Coronary artery (tissue), 2 donors: Measurements from ENCODE around the gene ATP6V0A4.
"Not testable (repeated sequence)": the region's sequence is repeated elsewhere in the genome, so short reads cannot be mapped to it uniquely, and the experiment has no call there.

Source experiments
- DNase-seq: peaks from one replicate; pipeline ENCODE4 v3.0.0-alpha.2; 2017; ENCODE audit warnings: low spot score
- H3K27ac ChIP-seq, 2 donors: fragments of 200-600 bp; sonication (generic); one replicate each; pipeline ENCODE4 v1.5.1; 2016 to 2019
- H3K4me3 ChIP-seq: fragments of 200-600 bp; sonication (generic); 2 replicates; pipeline ENCODE4 v1.5.1; 2016; ENCODE audit warnings: mild to moderate bottlenecking, moderate library complexity
- CTCF ChIP-seq: fragments of 200-600 bp; sonication (generic); IDR thresholded peaks from one replicate; pipeline ENCODE4 v1.5.1; 2019; ENCODE audit warnings: antibody characterized with exemption

Gene ATP6V0A4

DNA sequence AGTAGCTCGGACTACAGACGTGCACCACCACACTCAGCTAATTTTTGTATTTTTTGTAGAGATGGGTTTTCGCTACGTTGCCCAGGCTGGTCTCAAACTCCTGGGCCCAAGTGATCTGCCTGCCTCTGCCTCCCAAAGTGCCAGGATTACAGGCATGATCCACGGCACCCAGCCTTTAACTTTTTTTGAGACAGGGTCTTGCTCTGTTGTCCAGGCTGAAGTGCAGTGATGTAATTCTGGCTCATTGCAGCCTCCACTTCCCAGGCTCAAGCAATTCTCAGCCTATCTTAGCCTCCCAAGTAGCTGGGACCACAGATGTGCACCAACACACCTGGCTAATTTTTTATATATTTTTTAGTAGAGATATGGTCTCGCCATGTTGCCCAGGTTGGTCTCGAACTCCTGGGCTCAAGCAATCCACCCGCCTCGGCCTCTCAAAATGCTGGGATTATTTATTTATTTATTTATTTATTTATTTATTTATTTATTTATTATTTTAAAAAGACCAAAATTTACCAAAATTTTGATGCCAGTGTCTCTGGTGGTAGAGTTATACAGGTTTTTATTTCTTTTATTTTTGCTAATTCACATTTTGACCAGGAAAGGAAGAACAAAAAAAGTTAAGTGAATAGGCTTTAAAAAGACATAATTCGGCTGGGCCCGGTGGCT, 25.0 kb upstream of the ATP6V0A4 start:
- no peak for TF ChIP-seq CTCF
- Histone ChIP-seq H3K27ac (no peak overlapping the region), H3K4me3 (no peak overlapping the region)
- no peak for DNase-seq

GRCh38 chr7:138821912-138822311, 23.9 kb upstream of the ATP6V0A4 start:
- Histone ChIP-seq H3K27ac (no peak overlapping the region), H3K4me3 (no peak overlapping the region)
- no peak for DNase-seq
- TF ChIP-seq CTCF, result no peak

DNA sequence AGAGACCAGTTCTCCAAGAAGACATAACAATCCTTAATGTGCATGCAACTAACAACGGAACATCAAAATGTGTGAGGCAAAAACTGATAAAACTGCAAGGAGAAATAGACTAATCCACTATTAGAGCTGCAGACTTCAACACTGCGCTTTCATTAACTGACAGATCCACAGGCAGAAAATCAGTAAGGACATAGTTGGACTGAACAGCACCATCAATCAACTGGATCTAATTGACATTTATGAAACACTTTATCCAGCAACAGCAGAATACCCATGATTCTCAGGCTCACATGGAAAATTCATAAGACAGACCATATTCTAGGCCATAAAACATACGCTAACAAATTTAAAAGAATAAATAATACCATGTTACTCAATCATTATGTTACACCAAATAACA, 21.6 kb upstream of the ATP6V0A4 start:
- no peak overlapping the region for H3K4me3 ChIP-seq
- no peak overlapping the region for H3K27ac ChIP-seq
- no peak for TF ChIP-seq CTCF
- DNase-seq, result no peak

DNA sequence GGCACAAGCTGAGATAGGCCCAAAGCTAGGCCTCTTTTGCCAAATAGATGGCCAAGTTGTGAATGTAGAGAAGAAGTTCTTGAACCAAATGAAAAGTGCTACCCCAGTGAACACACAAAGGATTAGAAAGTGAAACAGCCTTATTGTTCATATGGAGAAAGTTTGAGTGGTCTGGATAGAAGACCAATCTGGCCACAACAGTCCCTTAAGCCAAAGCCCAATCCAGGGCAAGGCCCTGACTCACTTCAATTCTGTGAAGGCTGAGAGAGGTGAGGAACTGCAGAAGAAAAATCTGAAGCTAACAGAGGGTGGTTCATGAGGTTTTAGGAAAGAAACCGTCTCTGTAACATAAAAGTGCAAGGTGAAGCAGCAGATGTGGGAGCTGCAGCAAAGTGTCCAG, 18.7 kb upstream of the ATP6V0A4 start:
- DNase-seq, result no peak

GRCh38 chr7:138814816-138815332, 16.9 kb upstream of the ATP6V0A4 start:
- H3K4me3 ChIP-seq, result no peak overlapping the region
- H3K27ac ChIP-seq, result no peak overlapping the region
- no peak for TF ChIP-seq CTCF
- DNase-seq, result no peak

More for the DNA sequence above, 18.7 kb upstream of the ATP6V0A4 start:
- TF ChIP-seq CTCF, result no peak
- H3K4me3 ChIP-seq, result no peak overlapping the region
- no peak overlapping the region for H3K27ac ChIP-seq

DNA sequence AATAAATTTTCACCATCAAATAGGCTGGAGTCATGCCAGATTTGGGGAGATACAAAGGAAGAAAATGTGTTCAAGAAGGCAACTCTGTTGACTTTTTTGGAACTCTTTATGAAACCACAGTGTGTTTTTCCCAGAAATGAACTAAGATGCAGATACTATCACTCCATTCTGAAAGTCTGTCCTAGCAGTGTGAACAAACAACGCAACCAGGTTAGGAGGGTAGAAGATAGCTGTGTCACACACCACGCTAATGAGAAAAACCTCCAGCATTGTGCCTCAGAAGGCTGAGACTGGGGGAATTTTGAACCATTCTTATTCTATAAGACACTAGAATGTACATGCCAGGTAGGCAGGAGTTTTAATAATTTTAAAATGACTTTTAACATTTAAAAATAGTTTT, 15.9 kb upstream of the ATP6V0A4 start:
- TF ChIP-seq CTCF, result no peak
- H3K27ac ChIP-seq, result no peak overlapping the region
- DNase-seq, result no peak
- no peak overlapping the region for H3K4me3 ChIP-seq

- DNase-seq, H3K4me3 ChIP-seq, H3K27ac ChIP-seq: not testable (repeated sequence)
Observed at GRCh38 chr7:138811327-138811726, 13.3 kb upstream of the ATP6V0A4 start.
